ENCODE measurements around the gene GIPC2.
"Not testable (repeated sequence)": the region's sequence is repeated elsewhere in the genome, so short reads cannot be mapped to it uniquely, and the experiment has no call there.

GIPC2 gene

GRCh38 chr1:78101051-78101450, 55.3 kb downstream of the GIPC2 start:
- no peak for DNase-seq

GRCh38 chr1:78101514-78101913, 55.7 kb downstream of the GIPC2 start:
- DNase-seq: no peak

GRCh38 chr1:78102082-78102481, 56.3 kb downstream of the GIPC2 start:
- no peak for DNase-seq

GRCh38 chr1:78102916-78103315, 57.1 kb downstream of the GIPC2 start:
- no peak for DNase-seq

DNA sequence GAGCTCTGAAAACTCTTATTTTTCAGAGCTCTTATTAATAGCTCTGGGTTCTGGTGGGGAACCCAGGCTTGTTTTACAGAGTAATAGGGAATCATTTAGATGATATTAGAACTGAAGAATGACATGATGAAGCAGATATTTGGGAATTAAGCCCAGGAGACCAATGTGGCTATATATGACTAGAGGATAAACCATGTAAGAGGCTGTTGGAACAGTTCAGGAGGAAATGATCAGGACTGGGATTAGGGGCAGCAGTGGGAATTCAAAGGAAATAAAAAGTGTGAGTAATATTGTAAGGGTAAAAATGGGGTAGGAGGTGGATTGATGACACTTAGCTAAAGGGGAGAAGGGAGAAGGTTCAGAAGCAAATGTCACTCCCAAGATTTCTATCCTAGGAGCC, 58.6 kb downstream of the GIPC2 start:
- DNase-seq: no peak

DNA sequence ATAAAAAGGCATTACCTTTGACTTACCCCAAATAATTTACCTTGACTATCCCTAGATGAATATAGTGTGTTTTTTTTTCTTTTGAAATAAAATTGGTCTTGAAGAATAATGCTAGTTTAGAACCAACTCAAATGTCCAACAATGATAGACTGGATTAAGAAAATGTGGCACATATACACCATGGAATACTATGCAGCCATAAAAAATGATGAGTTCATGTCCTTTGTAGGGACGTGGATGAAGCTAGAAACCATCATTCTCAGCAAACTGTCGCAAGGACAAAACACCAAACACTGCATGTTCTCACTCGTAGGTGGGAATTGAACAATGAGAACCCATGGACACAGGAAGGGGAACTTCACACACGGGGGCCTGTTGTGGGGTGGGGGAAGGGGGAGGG, 63.9 kb downstream of the GIPC2 start:
- not testable (repeated sequence) for DNase-seq

GRCh38 chr1:78113156-78113916, 67.6 kb downstream of the GIPC2 start:
- DNase-seq: no peak

DNA sequence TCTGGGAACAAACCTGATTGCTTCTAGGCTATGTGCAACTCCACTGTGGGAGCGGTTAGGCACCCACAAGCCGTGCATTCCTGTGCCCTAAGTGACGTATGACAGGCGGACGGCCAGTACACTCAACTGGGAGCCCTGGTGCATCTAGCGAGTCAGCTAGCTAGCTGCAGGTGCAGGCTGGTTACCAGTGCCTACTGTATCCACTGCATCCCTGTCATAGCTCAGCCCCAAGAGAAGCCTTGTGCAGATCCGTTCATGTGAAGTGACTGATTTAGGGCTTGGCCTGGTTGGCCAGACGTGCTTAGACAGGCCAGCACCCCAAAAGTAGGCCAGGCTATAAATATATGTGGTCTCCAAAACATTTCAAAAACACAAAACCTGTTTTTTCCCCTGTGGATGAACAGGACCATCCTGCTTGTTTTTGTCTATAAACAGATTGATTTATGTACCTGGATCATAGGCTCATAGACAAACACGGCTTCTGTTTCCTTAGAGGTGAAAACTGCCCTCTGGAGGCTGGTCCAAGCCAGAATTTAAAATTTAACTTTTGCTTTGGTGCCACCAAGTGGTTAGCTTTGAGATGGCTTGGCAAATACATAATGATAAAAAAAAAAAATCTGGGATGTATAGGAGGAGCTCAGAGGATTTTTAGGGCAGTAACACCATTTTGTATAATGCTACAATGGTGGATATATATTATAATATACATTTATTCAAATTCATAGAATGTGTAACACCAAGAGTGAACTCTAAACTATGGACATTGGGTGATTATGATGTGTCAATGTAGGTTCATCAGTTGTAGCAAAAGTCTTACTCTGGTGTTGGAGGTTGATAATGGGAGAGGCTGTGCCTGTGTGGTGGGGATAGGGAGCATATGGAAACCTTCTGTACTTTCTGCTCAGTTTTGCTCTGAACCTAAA, 68.5 kb downstream of the GIPC2 start:
- DNase-seq: peak; percentile 27

DNA sequence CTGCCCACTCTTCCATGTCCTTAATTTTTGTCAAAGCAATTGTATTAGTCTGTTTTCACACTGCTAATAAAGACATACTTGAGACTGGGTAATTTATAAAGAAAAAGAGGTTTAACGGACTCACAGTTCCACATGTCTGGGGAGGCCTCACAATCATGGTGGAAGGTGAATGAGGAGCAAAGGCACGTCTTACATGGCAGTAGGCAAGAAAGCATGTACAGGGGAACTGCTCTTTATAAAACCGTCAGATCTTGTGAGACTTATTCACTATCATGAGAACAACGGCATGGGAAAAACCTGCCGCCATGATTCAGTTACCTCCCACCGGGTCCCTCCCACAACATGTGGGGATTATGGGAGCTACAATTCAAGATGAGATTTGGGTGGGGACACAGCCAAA, 74.7 kb downstream of the GIPC2 start:
- DNase-seq: not testable (repeated sequence)

- no peak for DNase-seq
These were observed 75.9 kb downstream of the GIPC2 start for GRCh38 chr1:78121710-78122109.

- no peak for DNase-seq
These were observed 76.6 kb downstream of the GIPC2 start for GRCh38 chr1:78122389-78122788.

DNA sequence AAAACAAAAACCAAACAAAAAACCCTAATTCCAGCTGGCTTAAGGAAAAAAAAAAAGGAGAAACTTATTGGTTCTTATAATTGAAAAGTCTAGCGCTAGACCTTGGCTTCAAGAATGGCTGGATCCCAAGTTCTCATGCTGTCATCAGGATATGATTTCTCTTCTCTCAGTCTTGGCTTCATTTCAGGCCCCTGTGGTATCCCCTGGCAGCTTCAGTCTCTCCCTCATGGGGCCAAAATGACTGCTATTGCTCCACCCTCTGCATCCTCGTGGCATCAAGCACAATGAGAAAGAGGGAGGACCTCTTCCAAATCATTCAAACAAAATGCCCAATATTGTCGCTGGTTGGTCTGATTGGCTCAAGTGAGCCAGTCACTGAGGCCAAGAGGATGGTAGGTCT, 80.7 kb downstream of the GIPC2 start:
- no peak for DNase-seq

GRCh38 chr1:78132174-78132947, 86.6 kb downstream of the GIPC2 start:
- no peak for DNase-seq

DNA sequence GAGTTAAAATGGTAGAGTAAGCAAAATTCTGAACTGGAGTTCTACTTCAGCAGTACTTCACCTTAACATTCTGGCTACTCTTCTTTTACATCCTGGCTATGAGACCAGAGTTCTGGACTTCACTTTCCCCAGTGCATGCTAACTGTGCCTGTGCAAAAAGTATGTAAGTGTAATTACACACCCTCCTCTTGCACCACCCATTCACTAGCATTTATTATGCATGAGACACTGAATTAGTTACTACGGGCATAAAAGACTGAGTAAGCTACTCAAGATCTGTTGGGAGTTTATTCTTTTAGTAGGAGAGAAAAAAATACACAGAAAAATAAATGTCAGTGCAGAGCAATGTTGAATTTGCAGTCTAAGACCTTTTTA, 87.2 kb downstream of the GIPC2 start:
- no peak for DNase-seq

- no peak for DNase-seq
These were observed 90.9 kb downstream of the GIPC2 start for GRCh38 chr1:78136680-78137079.

GRCh38 chr1:78141531-78142231, 95.9 kb downstream of the GIPC2 start:
- DNase-seq: no peak

GRCh38 chr1:78142736-78143135, 97.0 kb downstream of the GIPC2 start:
- DNase-seq: no peak

- DNase-seq: no peak
These were observed 97.4 kb downstream of the GIPC2 start for GRCh38 chr1:78143152-78143551.

DNA sequence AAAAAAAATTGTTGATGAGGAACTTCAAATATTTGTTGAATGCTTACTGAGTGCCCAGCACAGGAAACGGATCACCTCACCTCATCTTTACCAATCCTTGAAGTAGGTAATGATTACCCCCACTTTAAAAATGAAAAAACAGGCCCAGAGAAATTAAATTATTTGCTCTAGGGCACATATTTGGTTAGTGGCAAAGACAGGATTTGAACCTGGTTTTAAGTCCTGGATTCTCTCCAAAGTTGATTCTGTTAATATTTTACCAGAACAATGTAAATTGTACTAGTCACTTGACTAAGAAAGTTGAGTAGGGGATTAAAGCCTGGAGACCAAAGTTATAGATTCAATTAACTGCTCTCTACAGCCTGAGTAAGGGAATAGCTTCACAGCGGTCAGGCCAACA, 97.9 kb downstream of the GIPC2 start:
- no peak for DNase-seq

- DNase-seq: no peak
These were observed 99.4 kb downstream of the GIPC2 start for GRCh38 chr1:78145105-78145580.

DNA sequence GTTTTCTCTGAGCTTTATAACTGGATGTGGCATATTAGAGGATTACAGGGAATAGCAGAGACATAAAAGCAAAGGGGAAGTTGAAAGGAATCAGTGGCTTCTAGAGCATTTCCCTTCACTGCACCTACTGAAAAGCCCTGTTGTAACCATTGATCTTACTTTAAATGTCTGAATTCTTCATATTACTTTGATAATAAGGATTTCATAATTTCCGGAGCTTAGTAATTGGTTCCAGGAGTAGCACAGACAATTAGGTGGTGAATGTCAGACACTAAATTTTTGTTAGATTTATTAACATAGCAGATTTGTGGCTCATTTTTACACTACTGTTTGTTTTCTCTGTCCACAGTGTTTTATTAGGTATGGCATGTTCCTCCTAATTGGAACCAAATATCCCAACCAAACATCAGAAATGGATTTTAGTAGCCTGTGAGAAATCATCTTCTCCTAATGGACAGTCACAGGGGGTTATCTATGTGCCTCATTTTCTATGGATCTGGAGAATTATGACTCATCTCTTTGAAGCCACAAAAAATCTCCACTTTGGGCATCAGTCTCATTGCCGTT, 100.5 kb downstream of the GIPC2 start:
- DNase-seq: no peak

DNA sequence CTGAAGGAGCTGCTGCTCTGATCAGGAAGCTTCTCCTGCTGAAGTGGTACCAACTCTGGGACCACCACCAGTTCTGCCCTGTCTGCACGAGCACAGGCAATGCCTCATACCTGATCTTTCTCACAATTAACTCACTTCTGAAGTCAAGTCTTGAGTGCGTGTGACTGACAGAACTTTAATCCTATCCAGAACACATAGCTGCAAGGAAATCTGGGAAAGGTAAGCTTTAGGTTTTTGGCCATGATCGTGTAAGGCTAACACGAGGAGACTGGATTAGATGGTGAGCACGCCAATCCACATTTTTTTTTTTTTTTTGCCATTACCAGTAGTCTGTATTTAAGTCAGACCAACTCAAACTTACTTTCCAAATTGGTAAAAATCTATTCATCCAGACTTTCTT, 101.3 kb downstream of the GIPC2 start:
- no peak for DNase-seq

Data from NCI-H1048 (cell line).